Esophagus squamous epithelium (tissue), 4 donors: Measurements from ENCODE around the gene POLD2.

Experiments used
- POLR2A ChIP-seq, 4 donors: fragments of 450-650 bp; IDR thresholded peaks; one replicate each; pipeline ENCODE4 v1.6.1; 2017; ENCODE audit warnings: antibody characterized with exemption in 4 of 4, mild to moderate bottlenecking in 4 of 4, moderate library complexity in 3 of 4
- TF ChIP-seq, protein P1 (sequence below), 6 experiments: fragments of 450-650 bp in 4 of 6; fragments of 200-600 bp in 2 of 6; sonication (generic) in 2 of 6; IDR thresholded peaks; one replicate each; pipeline ENCODE4 v1.5.1; 2016 to 2019; ENCODE audit warnings: antibody characterized with exemption in 6 of 6, mild to moderate bottlenecking in 4 of 6, moderate library complexity in 4 of 6

DNA sequence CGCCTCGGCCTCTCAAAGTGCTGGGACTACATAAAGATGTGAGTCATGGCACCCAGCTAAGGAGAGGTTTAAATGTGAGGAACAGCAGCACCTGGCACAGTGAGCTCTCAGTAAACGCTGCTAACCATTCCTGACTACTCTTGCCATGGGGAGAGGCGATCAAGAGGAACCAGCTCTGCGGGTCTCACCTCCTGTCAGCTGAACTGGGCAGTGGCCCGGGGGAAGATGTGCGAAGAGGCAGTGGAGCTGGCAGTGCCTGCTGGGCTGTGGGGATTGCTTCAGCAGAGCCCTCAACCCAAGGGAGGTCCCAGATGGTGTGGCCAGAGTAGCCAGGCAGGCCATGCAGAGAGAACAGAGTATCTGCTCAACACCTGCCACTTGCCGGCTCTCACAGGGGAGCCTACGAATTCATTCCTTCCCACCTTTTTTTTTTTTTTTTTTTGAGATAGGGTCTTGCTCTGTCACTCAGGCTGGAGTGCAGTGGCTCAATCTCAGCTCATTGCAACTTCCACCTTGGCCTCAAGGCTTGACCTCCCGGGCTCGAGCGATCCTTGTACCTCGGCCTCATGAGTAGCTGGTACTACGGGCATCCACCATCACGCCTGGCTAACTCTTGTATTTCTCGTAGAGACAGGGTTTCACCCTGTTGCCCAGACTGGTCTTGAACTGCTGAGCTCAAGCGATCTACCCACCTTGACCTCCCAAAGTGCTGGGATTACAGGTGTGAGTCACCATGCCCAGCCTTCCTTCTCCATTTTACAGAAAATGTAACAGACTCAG is 47.9 kb downstream of the POLD2 start:
- TF ChIP-seq, protein P1, sequence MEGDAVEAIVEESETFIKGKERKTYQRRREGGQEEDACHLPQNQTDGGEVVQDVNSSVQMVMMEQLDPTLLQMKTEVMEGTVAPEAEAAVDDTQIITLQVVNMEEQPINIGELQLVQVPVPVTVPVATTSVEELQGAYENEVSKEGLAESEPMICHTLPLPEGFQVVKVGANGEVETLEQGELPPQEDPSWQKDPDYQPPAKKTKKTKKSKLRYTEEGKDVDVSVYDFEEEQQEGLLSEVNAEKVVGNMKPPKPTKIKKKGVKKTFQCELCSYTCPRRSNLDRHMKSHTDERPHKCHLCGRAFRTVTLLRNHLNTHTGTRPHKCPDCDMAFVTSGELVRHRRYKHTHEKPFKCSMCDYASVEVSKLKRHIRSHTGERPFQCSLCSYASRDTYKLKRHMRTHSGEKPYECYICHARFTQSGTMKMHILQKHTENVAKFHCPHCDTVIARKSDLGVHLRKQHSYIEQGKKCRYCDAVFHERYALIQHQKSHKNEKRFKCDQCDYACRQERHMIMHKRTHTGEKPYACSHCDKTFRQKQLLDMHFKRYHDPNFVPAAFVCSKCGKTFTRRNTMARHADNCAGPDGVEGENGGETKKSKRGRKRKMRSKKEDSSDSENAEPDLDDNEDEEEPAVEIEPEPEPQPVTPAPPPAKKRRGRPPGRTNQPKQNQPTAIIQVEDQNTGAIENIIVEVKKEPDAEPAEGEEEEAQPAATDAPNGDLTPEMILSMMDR (IDR thresholded peaks at IDR 0.05), result no peak
- no peak for TF ChIP-seq POLR2A (IDR thresholded peaks at IDR 0.05)
